ENCODE measurements around the gene RILPL1.

DNA sequence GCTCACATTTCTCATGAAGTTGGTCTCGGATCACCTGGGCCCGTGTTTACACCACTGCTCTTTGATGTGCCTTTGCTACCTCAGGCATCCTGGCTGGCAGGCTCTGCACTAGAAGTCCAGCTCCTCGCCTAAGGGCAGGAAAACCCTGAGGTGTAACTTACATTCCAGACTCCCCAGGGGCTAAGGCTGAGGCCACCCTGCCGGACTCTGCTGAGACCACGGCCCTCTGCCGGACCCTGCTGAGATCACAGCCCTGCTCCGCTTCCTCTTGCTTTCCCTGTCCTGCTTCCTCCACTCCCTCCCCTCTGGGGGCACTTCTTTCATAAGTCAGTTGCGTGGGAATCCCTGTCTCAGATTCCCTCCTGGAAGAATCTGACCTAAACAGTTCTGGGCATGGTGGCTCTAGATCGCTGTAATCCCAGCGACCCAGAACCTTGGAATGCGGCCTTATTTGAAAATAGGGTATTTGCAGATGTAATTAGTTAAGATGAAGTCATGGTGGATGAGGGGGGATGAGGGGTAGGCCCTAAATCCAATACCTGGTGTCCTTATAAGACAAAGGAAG, 17.2 kb downstream of the RILPL1 start:
- no peak for TF ChIP-seq EZH2 (IDR thresholded peaks at IDR 0.05; ENCODE audit: insufficient read depth, poor library complexity, severe bottlenecking)
- TF ChIP-seq EZH2phosphoT487 (IDR thresholded peaks at IDR 0.05; ENCODE audit: insufficient read depth, low read depth), result no peak

All from GM23248 (cell line).